Stomach smooth muscle (tissue), 2 donors: ENCODE measurements around the gene PCID2.

Experiments
- H3K27ac ChIP-seq: one replicate; pipeline ENCODE4 v1.7.0; 2013; ENCODE audit warnings: mild to moderate bottlenecking, low read length, inconsistent platforms
- H3K27me3 ChIP-seq, 2 donors: one replicate each; pipeline ENCODE4 v1.7.0; 2013; ENCODE audit warnings: low read length in 2 of 2; ENCODE audit not compliant: insufficient read depth in 2 of 2, control insufficient read depth in 1 of 2
- H3K36me3 ChIP-seq, 2 donors: one replicate each; pipeline ENCODE4 v1.7.0; 2013; ENCODE audit warnings: low read length in 2 of 2; ENCODE audit not compliant: control insufficient read depth in 2 of 2, insufficient read depth in 2 of 2
- H3K4me1 ChIP-seq: one replicate; pipeline ENCODE4 v1.7.0; 2013; ENCODE audit warnings: low read length; ENCODE audit not compliant: control insufficient read depth, insufficient read depth
- H3K4me3 ChIP-seq, 2 donors: one replicate each; pipeline ENCODE4 v1.7.0; 2013; ENCODE audit warnings: low read length in 2 of 2
- H3K9ac ChIP-seq, 2 donors: one replicate each; pipeline ENCODE4 v1.7.0; 2013; ENCODE audit warnings: low read length in 2 of 2, mild to moderate bottlenecking in 1 of 2
- H3K9me3 ChIP-seq, 2 donors: one replicate each; pipeline ENCODE4 v1.7.0; 2013; ENCODE audit warnings: low read length in 2 of 2; ENCODE audit not compliant: control insufficient read depth in 2 of 2
- donor health status: healthy.
- donor health status: Pancreatic carcinoma.

Gene PCID2

GRCh38 chr13:113138792-113139551, 69.5 kb downstream of the PCID2 start:
- peaks cover 0 to 3% of the 10 kb centered on the region in 2 donors for H3K27me3 ChIP-seq
- H3K9me3 ChIP-seq, result no peaks in the 10 kb centered on the region
- H3K27ac ChIP-seq, result no peak overlapping the region
- H3K9ac ChIP-seq, result no peak overlapping the region
- H3K36me3 ChIP-seq, result no peaks in the 10 kb centered on the region
- H3K4me3 ChIP-seq, result no peak overlapping the region
- no peaks in the 10 kb centered on the region for H3K4me1 ChIP-seq

- Histone ChIP-seq H3K36me3 (no peaks in the 10 kb centered on the region), H3K27ac (no peak overlapping the region), H3K27me3 (peaks cover 0 to 3% of the 10 kb centered on the region in 2 donors), H3K9ac (no peak overlapping the region), H3K4me1 (no peaks in the 10 kb centered on the region), H3K4me3 (no peak overlapping the region), H3K9me3 (no peaks in the 10 kb centered on the region)
Observed at GRCh38 chr13:113137691-113138298, 70.7 kb downstream of the PCID2 start.

- Histone ChIP-seq H3K27me3 (peaks cover under 1 to 6% of the 10 kb centered on the region in 2 donors), H3K9ac (no peak overlapping the region), H3K27ac (no peak overlapping the region), H3K36me3 (no peaks in the 10 kb centered on the region), H3K9me3 (no peaks in the 10 kb centered on the region), H3K4me1 (peaks cover under 1% of the 10 kb centered on the region), H3K4me3 (no peak overlapping the region)
Observed at GRCh38 chr13:113135281-113135760, 73.1 kb downstream of the PCID2 start.

GRCh38 chr13:113129921-113130750, 78.3 kb downstream of the PCID2 start:
- Histone ChIP-seq H3K9ac (no peak overlapping the region), H3K4me3 (peak overlapping the region; percentile 43 to 67)

GRCh38 chr13:113129480-113129879, 79.0 kb downstream of the PCID2 start:
- Histone ChIP-seq H3K4me1 (peaks cover 6% of the 10 kb centered on the region), H3K9ac (no peak overlapping the region), H3K36me3 (no peaks in the 10 kb centered on the region), H3K4me3 (peak overlapping the region; percentile 43 to 67), H3K27me3 (peaks cover 13% of the 10 kb centered on the region in 2 donors), H3K27ac (no peak overlapping the region), H3K9me3 (no peaks in the 10 kb centered on the region)

More at GRCh38 chr13:113129921-113130750, 78.3 kb downstream of the PCID2 start:
- peaks cover 6% of the 10 kb centered on the region for H3K4me1 ChIP-seq
- no peaks in the 10 kb centered on the region for H3K36me3 ChIP-seq
- peaks cover 13% of the 10 kb centered on the region in 2 donors for H3K27me3 ChIP-seq
- no peaks in the 10 kb centered on the region for H3K9me3 ChIP-seq
- no peak overlapping the region for H3K27ac ChIP-seq
